Spinal cord (tissue), 10 donors: ENCODE data around the gene GPC6. TPM values are rescaled to one million over a fixed set of nuclear protein-coding genes. Genes with fewer than 3 reads are reported as not detected.

Source experiments
- DNase-seq, 6 donors: peaks; one replicate each; pipeline versions ENCODE4 v3.0.0 to v3.0.0-alpha.2; 2013 to 2015; ENCODE audit warnings: low spot score in 6 of 6, low read depth in 4 of 6
- H3K27ac ChIP-seq: one replicate; pipeline ENCODE4 v1.5.1; 2013; ENCODE audit warnings: low read depth, low read length, control low read depth
- H3K27me3 ChIP-seq: one replicate; pipeline ENCODE4 v1.6.1; 2013; ENCODE audit warnings: low read length; ENCODE audit not compliant: control insufficient read depth, insufficient read depth
- H3K36me3 ChIP-seq: one replicate; pipeline ENCODE4 v1.6.1; 2013; ENCODE audit warnings: low read length; ENCODE audit not compliant: control insufficient read depth, insufficient read depth
- H3K4me1 ChIP-seq: one replicate; pipeline ENCODE4 v1.6.1; 2013; ENCODE audit warnings: low read length; ENCODE audit not compliant: control insufficient read depth, insufficient read depth
- H3K4me3 ChIP-seq: one replicate; pipeline ENCODE4 v1.5.1; 2013; ENCODE audit warnings: low read depth, low read length, control low read depth
- H3K9me3 ChIP-seq: one replicate; pipeline ENCODE4 v1.6.1; 2013; ENCODE audit warnings: low read length; ENCODE audit not compliant: control insufficient read depth, insufficient read depth
- WGBS: methylation state at CpG from one replicate; pipeline ENCODE4 v1.1.5; 2013; ENCODE audit warnings: missing lambda C conversion rate; ENCODE audit not compliant: insufficient coverage; 5-methylcytosine and 5-hydroxymethylcytosine counted together
- polyA plus RNA-seq, 2 donors: library from polyadenylated mRNA; unstranded; fragments of 120-200 nt; gene quantifications; one replicate each; pipeline ENCODE4 v1.2.1, GENCODE V29; 2013; ENCODE audit not compliant: insufficient read length in 2 of 2
- total RNA-seq, 2 donors: library from RNA; depleted of rRNA in 1 of 2; stranded (reverse); fragments of 120-200 nt in 1 of 2; fragments of >200 nt in 1 of 2; gene quantifications; one replicate each; pipeline versions ENCODE4 v1.2.3 to v1.2.4, GENCODE V29; 2013 to 2014
- donor health status: healthy.

Gene GPC6
- total and polyA plus RNA-seq, 4 donors = 19.8 to 109 (median 46.0) TPM

DNA sequence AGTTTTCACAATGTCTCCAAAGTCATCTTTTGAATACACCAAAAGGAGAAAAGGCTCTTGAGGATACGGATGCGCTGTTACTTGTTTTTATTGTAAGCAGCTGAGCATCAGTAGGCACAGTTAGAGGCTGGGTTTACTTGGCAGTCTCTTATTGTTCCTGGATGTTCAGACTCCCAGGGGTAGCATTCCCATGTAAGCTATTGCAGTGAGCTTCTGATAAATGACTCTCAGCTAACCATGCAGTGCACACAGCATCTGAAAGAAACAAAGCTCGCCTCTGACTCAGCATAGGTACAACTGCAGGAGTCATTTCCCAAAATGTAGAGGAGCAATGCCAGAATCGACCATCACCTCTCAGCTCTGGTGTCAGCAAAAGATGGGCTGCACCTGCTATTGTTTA, 1168.1 kb downstream of the GPC6 start:
- Histone ChIP-seq H3K27ac (no peak overlapping the region), H3K27me3 (no peaks in the 10 kb centered on the region), H3K36me3 (no peaks in the 10 kb centered on the region), H3K4me3 (no peak overlapping the region), H3K4me1 (no peaks in the 10 kb centered on the region), H3K9me3 (no peaks in the 10 kb centered on the region)
- peak in 2 of 6 donors; percentile 40 to 96 for DNase-seq
- WGBS = 36% methylated on average over 4 of the region's 4 CpGs

DNA sequence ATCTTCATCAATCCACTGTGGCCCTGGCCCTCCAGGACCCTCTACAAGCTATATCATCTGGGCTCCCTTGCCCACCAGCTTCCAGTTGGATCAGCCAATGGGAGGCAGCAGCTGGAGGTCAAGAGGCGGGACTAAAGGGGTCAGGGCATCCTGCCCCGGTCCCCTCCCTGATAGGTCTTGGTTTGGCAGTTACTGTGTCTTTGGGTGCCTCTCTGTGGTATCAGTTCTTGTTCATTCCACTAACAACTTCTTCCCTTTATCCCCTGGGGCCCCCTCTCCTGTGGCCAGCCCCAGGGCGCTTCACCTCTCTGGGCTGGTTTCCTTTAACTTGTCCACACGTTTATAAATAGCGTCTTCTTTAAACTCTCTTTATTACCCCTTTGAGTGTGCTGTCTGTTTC, 1169.3 kb downstream of the GPC6 start:
- H3K27ac ChIP-seq = no peak overlapping the region

DNA sequence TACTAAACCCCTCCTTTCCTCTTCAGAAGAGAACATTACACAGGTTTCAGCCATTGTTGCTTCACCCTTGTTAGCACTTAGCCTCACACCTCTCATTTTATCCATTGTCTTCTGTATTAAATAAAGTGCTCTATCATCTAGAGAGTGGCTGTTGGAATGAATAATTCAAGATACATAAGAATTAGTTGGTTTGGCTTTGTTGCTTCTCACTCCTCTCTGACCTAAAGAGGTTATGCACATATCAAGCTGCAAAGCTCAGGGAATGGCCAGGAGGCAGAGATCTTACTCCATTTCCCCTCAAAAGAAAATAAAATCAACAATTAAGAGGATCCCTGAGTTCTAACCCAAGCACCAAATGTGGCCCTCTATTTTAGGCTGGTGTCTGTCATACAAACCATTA, 1173.2 kb downstream of the GPC6 start:
- no peak overlapping the region for H3K27ac ChIP-seq
- no peaks in the 10 kb centered on the region for H3K27me3 ChIP-seq
- DNase-seq = no peak
- H3K36me3 ChIP-seq = no peaks in the 10 kb centered on the region
- no peak overlapping the region for H3K4me3 ChIP-seq
- H3K4me1 ChIP-seq = no peaks in the 10 kb centered on the region
- no peaks in the 10 kb centered on the region for H3K9me3 ChIP-seq

More for the DNA sequence above, 1169.3 kb downstream of the GPC6 start:
- Histone ChIP-seq H3K27me3 (no peaks in the 10 kb centered on the region), H3K4me1 (no peaks in the 10 kb centered on the region), H3K4me3 (no peak overlapping the region), H3K9me3 (no peaks in the 10 kb centered on the region), H3K36me3 (no peaks in the 10 kb centered on the region)
- DNase-seq = no peak
- WGBS = 100% methylated on average over 2 of the region's 5 CpGs

DNA sequence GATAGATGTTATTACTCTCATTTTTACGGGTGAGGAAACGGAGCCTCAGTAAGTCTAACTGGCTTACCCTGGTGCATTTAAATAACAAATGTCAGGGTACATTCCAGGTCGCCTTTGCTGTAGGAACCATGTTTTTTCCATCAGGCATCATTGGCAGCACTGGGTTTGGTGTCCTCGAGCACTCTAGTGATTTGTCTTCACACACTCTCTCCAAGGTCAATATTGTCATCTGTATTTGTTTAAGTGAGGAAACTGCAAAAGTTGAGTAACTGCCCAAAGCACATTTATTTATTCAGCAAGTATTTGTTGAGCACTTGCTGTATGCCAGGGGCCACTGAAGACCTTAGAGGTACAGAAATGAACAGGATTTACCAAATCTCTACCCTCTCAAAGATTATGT, 1174.3 kb downstream of the GPC6 start:
- no peaks in the 10 kb centered on the region for H3K4me1 ChIP-seq
- H3K27ac ChIP-seq = no peak overlapping the region
- 95% methylated on average over 2 of the region's 4 CpGs for WGBS
- DNase-seq = no peak
- H3K36me3 ChIP-seq = no peaks in the 10 kb centered on the region
- H3K9me3 ChIP-seq = no peaks in the 10 kb centered on the region
- no peak overlapping the region for H3K4me3 ChIP-seq
- no peaks in the 10 kb centered on the region for H3K27me3 ChIP-seq

DNA sequence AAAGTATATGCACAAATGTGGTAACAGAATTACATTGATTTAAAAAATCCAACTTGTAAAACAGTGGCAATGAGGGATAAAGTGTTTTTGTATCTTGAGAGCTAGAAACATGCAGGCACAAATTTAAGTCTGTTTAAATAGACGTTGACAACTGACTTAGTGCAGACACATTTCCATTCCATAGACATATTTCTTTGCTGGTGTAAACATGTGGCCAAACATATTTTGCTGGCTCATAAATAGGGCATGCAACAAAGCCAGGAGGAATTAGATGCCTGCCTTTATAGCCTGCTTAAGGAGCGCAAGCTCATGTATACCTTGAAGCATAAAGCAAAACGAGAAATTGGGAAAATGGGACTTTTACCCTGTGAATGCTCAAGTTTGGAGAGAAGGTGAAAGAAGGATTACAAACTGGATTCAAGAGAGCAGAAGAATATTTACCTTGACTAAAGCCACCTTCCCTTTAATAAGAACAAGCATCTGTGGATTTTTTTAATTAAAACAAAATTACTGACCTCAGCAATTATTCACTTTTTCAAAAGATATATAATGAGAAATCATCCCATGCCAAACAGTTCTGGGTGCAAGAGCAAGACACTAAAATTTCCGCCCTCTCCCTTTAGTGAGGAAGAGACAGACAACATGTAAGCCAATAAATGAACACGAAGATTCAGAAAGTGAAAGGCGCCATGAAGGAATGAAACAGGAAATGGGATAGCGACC, 1181.9 kb downstream of the GPC6 start:
- 94% methylated on average over 4 of the region's 7 CpGs for WGBS
- H3K27me3 ChIP-seq = no peaks in the 10 kb centered on the region

DNA sequence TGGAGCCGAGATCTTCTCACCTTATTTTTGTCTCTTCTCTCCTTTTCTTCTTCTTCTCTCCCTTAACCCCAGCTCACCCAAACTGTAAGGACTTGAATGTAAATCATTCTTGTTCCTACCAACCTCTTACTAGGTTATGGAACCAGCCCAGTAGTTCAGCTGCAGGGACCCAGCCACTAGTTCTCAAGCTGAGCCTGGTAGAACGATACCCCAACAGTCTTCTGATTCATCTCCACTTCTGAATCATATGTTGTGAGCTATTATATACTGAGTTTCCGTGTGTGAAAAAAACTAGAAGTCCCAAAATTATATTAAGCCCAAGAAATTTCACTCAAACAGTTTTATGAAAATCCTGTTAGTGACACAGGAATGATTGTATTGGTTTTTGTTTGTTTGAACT, 1185.1 kb downstream of the GPC6 start:
- Histone ChIP-seq H3K4me1 (no peaks in the 10 kb centered on the region), H3K27ac (no peak overlapping the region), H3K36me3 (no peaks in the 10 kb centered on the region), H3K27me3 (no peaks in the 10 kb centered on the region), H3K4me3 (no peak overlapping the region), H3K9me3 (no peaks in the 10 kb centered on the region)
- 0% methylated on average over 1 of the region's 3 CpGs for WGBS
- no peak for DNase-seq

More for the DNA sequence above, 1181.9 kb downstream of the GPC6 start:
- no peaks in the 10 kb centered on the region for H3K36me3 ChIP-seq
- no peak overlapping the region for H3K27ac ChIP-seq
- no peak for DNase-seq
- no peaks in the 10 kb centered on the region for H3K4me1 ChIP-seq
- no peaks in the 10 kb centered on the region for H3K9me3 ChIP-seq
- H3K4me3 ChIP-seq = no peak overlapping the region

DNA sequence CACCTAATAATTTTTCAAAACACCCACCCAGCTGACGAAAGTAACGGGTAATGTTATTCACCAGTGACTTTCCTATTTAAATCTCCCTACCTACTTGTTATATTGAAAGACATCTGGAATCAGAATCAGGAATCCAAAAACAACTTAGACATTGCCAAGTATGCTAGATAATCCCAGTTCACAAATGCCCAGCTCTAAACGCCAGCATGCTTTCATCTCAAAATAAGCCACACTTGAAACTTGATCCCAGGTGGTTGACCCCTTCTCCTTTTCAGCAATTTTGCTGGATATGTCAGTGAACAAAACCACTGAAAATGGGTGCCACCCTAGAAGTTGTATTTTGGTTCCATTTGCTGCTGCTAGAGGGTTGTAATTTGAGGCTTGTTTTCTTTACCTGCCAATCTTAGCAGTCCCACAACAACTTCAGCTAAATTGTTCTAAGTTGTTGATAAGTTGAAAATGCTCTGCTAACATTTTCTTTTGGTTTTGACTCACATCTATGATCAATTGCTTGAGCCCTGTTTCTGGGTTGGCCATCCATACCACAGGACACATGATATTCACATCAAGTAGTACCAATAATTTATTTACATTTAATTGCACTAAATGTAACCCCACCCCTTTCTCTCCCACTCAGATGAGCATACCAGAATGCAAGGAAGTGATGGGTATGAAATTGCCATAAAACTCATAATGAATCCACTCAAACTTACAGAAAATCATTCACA, 1186.4 kb downstream of the GPC6 start:
- no peak for DNase-seq
- H3K27me3 ChIP-seq = no peaks in the 10 kb centered on the region
- H3K4me1 ChIP-seq = no peaks in the 10 kb centered on the region
- H3K36me3 ChIP-seq = no peaks in the 10 kb centered on the region
- WGBS = no CpG with 5 or more reads among the region's 3 CpGs
- H3K9me3 ChIP-seq = peaks cover 2% of the 10 kb centered on the region
- H3K27ac ChIP-seq = no peak overlapping the region
- H3K4me3 ChIP-seq = no peak overlapping the region

DNA sequence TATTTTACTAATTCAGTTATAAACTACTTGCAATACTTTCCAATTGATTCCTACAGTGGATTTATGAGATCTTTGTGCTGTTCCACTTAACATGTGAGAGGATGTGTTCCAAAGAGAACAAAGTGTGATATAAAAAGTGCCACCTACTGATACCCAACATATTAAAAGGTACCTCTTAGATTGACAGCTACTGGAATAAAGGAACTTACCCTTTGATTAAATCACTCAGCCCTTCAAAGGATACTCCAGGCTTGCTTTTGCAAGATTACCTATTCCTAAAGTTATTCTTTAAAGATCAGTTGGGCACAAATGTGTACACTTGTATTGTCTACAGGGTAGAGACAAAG, 1187.0 kb downstream of the GPC6 start:
- no peak for DNase-seq
- H3K4me3 ChIP-seq = no peak overlapping the region
- no peak overlapping the region for H3K27ac ChIP-seq
- no peaks in the 10 kb centered on the region for H3K4me1 ChIP-seq
- H3K36me3 ChIP-seq = no peaks in the 10 kb centered on the region
- no peaks in the 10 kb centered on the region for H3K27me3 ChIP-seq
- peaks cover 2% of the 10 kb centered on the region for H3K9me3 ChIP-seq

DNA sequence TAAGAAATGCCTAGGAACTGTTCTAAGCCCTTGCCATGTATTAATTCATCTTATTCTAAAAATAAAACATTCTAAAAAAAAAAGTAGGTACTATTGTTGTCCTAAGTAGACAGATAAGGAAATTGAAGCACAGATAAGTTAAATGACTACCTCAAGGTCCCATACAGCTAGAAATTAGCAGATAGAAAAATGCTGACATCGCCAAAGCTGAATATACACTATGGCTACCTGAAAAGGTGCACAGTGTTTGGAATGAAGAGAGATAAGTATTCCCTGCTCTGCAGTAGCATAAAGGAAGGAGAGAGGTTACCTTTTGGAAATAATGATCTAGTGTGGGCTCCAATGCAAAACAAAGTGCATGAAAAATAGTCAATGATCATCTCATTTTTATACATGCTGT, 1187.5 kb downstream of the GPC6 start:
- DNase-seq = no peak
- Histone ChIP-seq H3K36me3 (no peaks in the 10 kb centered on the region), H3K27ac (no peak overlapping the region), H3K4me1 (no peaks in the 10 kb centered on the region), H3K27me3 (no peaks in the 10 kb centered on the region), H3K4me3 (no peak overlapping the region), H3K9me3 (peaks cover 2% of the 10 kb centered on the region)
- no CpG with 5 or more reads among the region's 1 CpG for WGBS

DNA sequence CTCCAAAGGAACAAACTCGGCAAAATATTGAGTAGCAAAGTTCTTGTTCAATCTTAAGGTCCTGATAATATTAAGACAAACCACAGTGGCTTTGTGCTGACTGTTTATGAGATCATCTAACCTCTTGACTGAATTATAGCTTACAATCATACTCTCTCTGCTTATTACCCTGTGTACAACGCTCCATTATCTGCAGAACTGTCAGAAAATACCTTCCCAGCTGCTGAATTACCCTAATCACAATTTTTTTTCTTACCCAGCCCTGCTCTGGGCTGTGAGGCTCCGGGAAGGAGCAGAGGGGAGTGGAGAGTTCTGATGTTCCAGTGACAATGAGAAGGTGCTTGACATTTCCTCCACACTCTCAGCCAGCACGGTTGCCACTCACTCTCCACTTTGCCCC, 1188.1 kb downstream of the GPC6 start:
- no peak overlapping the region for H3K4me3 ChIP-seq
- no peak for DNase-seq
- no peaks in the 10 kb centered on the region for H3K36me3 ChIP-seq
- WGBS = no CpG with 5 or more reads among the region's 4 CpGs
- H3K27ac ChIP-seq = no peak overlapping the region
- H3K27me3 ChIP-seq = no peaks in the 10 kb centered on the region
- H3K9me3 ChIP-seq = peaks cover 2% of the 10 kb centered on the region
- H3K4me1 ChIP-seq = no peaks in the 10 kb centered on the region
